ENCODE data around the gene SELL. TPM values are rescaled to one million over a fixed set of nuclear protein-coding genes. Genes with fewer than 3 reads are reported as not detected.

SELL gene
- total and polyA plus RNA-seq, 2 experiments from 2014 or later: not detected

- no peaks in the 10 kb centered on the region for H3K36me3 Mint-ChIP-seq (ENCODE audit: low read depth)
- H3K4me3 ChIP-seq: no peak overlapping the region
- peaks cover 2% of the 10 kb centered on the region for H3K27me3 Mint-ChIP-seq (ENCODE audit: insufficient read depth, low read depth, poor library complexity)
- H3K27ac Mint-ChIP-seq: no peak overlapping the region
- no peak overlapping the region for H3K4me3 Mint-ChIP-seq
- H4K20me1 ChIP-seq (replicated peaks; ENCODE audit: insufficient read depth): no peaks in the 10 kb centered on the region
- ATAC-seq (no peak), DNase-seq (ENCODE audit: low spot score) (no peak)
- H3K4me2 ChIP-seq: 0 out of 2 replicates have a peak overlapping the region, but pooled peaks have one; percentile 2
- no peak for TF ChIP-seq EZH2phosphoT487 (IDR thresholded peaks at IDR 0.05; ENCODE audit: unreplicated experiment)
- no peak for TF ChIP-seq POLR2AphosphoS5 (IDR thresholded peaks at IDR 0.05; ENCODE audit: low read depth)
- TF ChIP-seq CREB1 (CRISPR knock-in tag; IDR thresholded peaks at IDR 0.05; ENCODE audit: low read depth): no peak
- no peak for TF ChIP-seq CTCF (conservative IDR thresholded peaks at IDR 0.05; ENCODE audit: low read depth in 2 of 2)
- no peak for TF ChIP-seq ZNF462 (CRISPR knock-in tag; IDR thresholded peaks at IDR 0.05)
- no peak for TF ChIP-seq REST (IDR thresholded peaks at IDR 0.05; ENCODE audit: unreplicated experiment)
- TF ChIP-seq JUNB (IDR thresholded peaks at IDR 0.05; ENCODE audit: unreplicated experiment): no peak
- no peak for TF ChIP-seq ZNF114 (CRISPR knock-in tag; IDR thresholded peaks at IDR 0.05)
- peak overlapping the region; percentile 15; the same call in 1 of the 2 replicates for H2AFZ ChIP-seq
- H3K79me2 ChIP-seq (replicated peaks; ENCODE audit: insufficient read depth): no peaks in the 10 kb centered on the region
- no peaks in the 10 kb centered on the region for H3K36me3 ChIP-seq (ENCODE audit: insufficient read depth)
- no peak overlapping the region for H3K27ac ChIP-seq (ENCODE audit: low read depth)
- no peaks in the 10 kb centered on the region for H3K9me2 ChIP-seq (ENCODE audit: insufficient read depth)
- peaks cover 25% of the 10 kb centered on the region for H3K4me1 Mint-ChIP-seq
- no peaks in the 10 kb centered on the region for H3K9me3 Mint-ChIP-seq
- no peaks in the 10 kb centered on the region for H3K27me3 ChIP-seq (ENCODE audit: insufficient read depth)
- no peaks in the 10 kb centered on the region for H3F3A ChIP-seq (replicated peaks; ENCODE audit: low read depth)
- H3K4me1 ChIP-seq (ENCODE audit: insufficient read depth): peaks cover 20% of the 10 kb centered on the region
Observed at GRCh38 chr1:169745015-169745861, 33.8 kb upstream of the SELL start.

All from GM23338 (cell line).